GM18508 (cell line): ENCODE results near the gene MYO16.

ENCODE experiments used
- ATAC-seq: cut with Tn5 transposase; IDR thresholded peaks from one replicate; pipeline ENCODE4 v1.9.1; 2021; ENCODE audit warnings: moderate number of reproducible peaks; ENCODE audit not compliant: insufficient read depth, unreplicated experiment

The MYO16 gene

GRCh38 chr13:109140054-109140453 lies 510.6 kb downstream of the MYO16 start:
- no peak for ATAC-seq

- ATAC-seq, result no peak
Observed at GRCh38 chr13:109140479-109141349, 511.3 kb downstream of the MYO16 start.

GRCh38 chr13:109141706-109142105 lies 512.3 kb downstream of the MYO16 start:
- no peak for ATAC-seq

- no peak for ATAC-seq
Observed at GRCh38 chr13:109144693-109145437, 515.5 kb downstream of the MYO16 start.

GRCh38 chr13:109145631-109146030 lies 516.2 kb downstream of the MYO16 start:
- peak; percentile 80 for ATAC-seq

- no peak for ATAC-seq
Observed at GRCh38 chr13:109146393-109146792, 517.0 kb downstream of the MYO16 start.

GRCh38 chr13:109146912-109147647 lies 517.7 kb downstream of the MYO16 start:
- no peak for ATAC-seq

GRCh38 chr13:109148243-109148642 lies 518.8 kb downstream of the MYO16 start:
- ATAC-seq, result no peak

- ATAC-seq, result no peak
Observed at GRCh38 chr13:109150696-109151095, 521.3 kb downstream of the MYO16 start.

- no peak for ATAC-seq
Observed at GRCh38 chr13:109151255-109151654, 521.8 kb downstream of the MYO16 start.

GRCh38 chr13:109151696-109152095 lies 522.3 kb downstream of the MYO16 start:
- no peak for ATAC-seq

- ATAC-seq, result no peak
Observed at GRCh38 chr13:109152311-109152820, 523.0 kb downstream of the MYO16 start.

- ATAC-seq, result no peak
Observed at GRCh38 chr13:109152941-109153340, 523.5 kb downstream of the MYO16 start.

- no peak for ATAC-seq
Observed at GRCh38 chr13:109154146-109154545, 524.7 kb downstream of the MYO16 start.

- no peak for ATAC-seq
Observed at GRCh38 chr13:109154546-109154945, 525.1 kb downstream of the MYO16 start.

- ATAC-seq, result no peak
Observed at GRCh38 chr13:109154966-109155761, 525.8 kb downstream of the MYO16 start.

GRCh38 chr13:109156181-109156935 lies 526.9 kb downstream of the MYO16 start:
- no peak for ATAC-seq

- no peak for ATAC-seq
Observed at GRCh38 chr13:109157275-109157674, 527.9 kb downstream of the MYO16 start.

- ATAC-seq, result no peak
Observed at GRCh38 chr13:109158383-109158782, 529.0 kb downstream of the MYO16 start.
